GM23338 (cell line): ENCODE measurements around the gene CARD6.

Experiments used
- EZH2 ChIP-seq: fragments of 200-600 bp; sonication (generic); IDR thresholded peaks from one replicate; pipeline ENCODE4 v1.8.0; 2017; ENCODE audit warnings: antibody characterized with exemption, mild to moderate bottlenecking, low read depth; ENCODE audit not compliant: unreplicated experiment
- POLR2AphosphoS5 ChIP-seq: IDR thresholded peaks from 2 replicates; pipeline ENCODE4 v1.6.1; 2016; ENCODE audit warnings: antibody characterized with exemption, low read depth
- TF ChIP-seq, protein P1 (sequence below), 2 experiments: fragments of 200-600 bp in 1 of 2; sonication (generic) in 1 of 2; conservative IDR thresholded peaks; 2 replicates each; pipeline versions ENCODE4 v1.5.1 to v1.6.1; 2016 to 2017; ENCODE audit warnings: antibody characterized with exemption in 2 of 2, low read depth in 2 of 2, mild to moderate bottlenecking in 2 of 2, moderate library complexity in 1 of 2

GRCh38 chr5:40834391-40834848 lies 6.7 kb upstream of the CARD6 start:
- TF ChIP-seq, protein P1, sequence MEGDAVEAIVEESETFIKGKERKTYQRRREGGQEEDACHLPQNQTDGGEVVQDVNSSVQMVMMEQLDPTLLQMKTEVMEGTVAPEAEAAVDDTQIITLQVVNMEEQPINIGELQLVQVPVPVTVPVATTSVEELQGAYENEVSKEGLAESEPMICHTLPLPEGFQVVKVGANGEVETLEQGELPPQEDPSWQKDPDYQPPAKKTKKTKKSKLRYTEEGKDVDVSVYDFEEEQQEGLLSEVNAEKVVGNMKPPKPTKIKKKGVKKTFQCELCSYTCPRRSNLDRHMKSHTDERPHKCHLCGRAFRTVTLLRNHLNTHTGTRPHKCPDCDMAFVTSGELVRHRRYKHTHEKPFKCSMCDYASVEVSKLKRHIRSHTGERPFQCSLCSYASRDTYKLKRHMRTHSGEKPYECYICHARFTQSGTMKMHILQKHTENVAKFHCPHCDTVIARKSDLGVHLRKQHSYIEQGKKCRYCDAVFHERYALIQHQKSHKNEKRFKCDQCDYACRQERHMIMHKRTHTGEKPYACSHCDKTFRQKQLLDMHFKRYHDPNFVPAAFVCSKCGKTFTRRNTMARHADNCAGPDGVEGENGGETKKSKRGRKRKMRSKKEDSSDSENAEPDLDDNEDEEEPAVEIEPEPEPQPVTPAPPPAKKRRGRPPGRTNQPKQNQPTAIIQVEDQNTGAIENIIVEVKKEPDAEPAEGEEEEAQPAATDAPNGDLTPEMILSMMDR (conservative IDR thresholded peaks at IDR 0.05; ENCODE audit: low read depth in 2 of 2) = no peak
- TF ChIP-seq POLR2AphosphoS5 = no peak
- TF ChIP-seq EZH2 = no peak
